ENCODE results near the gene SFMBT2. TPM values are rescaled to one million over a fixed set of nuclear protein-coding genes. Genes with fewer than 3 reads are reported as not detected.

Gene SFMBT2
- total RNA-seq, 2 experiments from 2014 or later = 7.9 to 8.3 TPM

- ChIA-PET CTCF (ENCODE audit: unreplicated experiment) (interaction anchor here (0.6 kb wide), 1 partner anchor 279 kb away, joined by 3 read pairs; no protein-coding TSS in a partner anchor), POLR2A (interaction anchor here (0.7 to 1.3 kb wide), 3 partner anchors 8 to 550 kb away, joined by 3 to 5 read pairs (median 4); no protein-coding TSS in a partner anchor)
- Histone ChIP-seq H3K27ac (ENCODE audit: low read depth, low read length, poor library complexity, severe bottlenecking) (no peak overlapping the region), H3K4me1 (ENCODE audit: insufficient read depth, low read length, poor library complexity, severe bottlenecking) (peaks cover 6% of the 10 kb centered on the region), H3K79me2 (ENCODE audit: insufficient read depth, low read depth, low read length) (no peaks in the 10 kb centered on the region), H3K9me3 (ENCODE audit: low read length) (no peaks in the 10 kb centered on the region), H3K4me2 (ENCODE audit: low read length) (no peak overlapping the region), H3K36me3 (ENCODE audit: insufficient read depth, low read length) (no peaks in the 10 kb centered on the region), H3K9me2 (ENCODE audit: insufficient read depth, low read length) (no peaks in the 10 kb centered on the region), H2AFZ (ENCODE audit: low read length) (no peak overlapping the region), H4K20me1 (ENCODE audit: insufficient read depth, low read length) (no peaks in the 10 kb centered on the region), H3K4me3 (ENCODE audit: low read depth, low read length, poor library complexity, severe bottlenecking) (no peak overlapping the region)
- TF ChIP-seq EZH2phosphoT487 (IDR thresholded peaks at IDR 0.05; ENCODE audit: borderline replicate concordance, low read depth, low read length) = no peak
- no peak for TF ChIP-seq CTCF (conservative IDR thresholded peaks at IDR 0.05; ENCODE audit: low read length)
- BruUV-seq (replicated peaks) = no TSS peak
- DNase-seq (ENCODE audit: low spot score) = no peak
- intact Hi-C loops (cut with micrococcal nuclease; ENCODE audit: unreplicated experiment) = no loop called here
These were observed 258.5 kb downstream of the SFMBT2 start for GRCh38 chr10:7152341-7152740.

GRCh38 chr10:7151538-7151937, 259.3 kb downstream of the SFMBT2 start:
- BruUV-seq (replicated peaks) = no TSS peak
- CTCF ChIA-PET (ENCODE audit: unreplicated experiment) = no interaction called here

More at GRCh38 chr10:7151538-7151937, 259.3 kb downstream of the SFMBT2 start:
- Histone ChIP-seq H2AFZ (ENCODE audit: low read length) (no peak overlapping the region), H3K36me3 (ENCODE audit: insufficient read depth, low read length) (no peaks in the 10 kb centered on the region), H3K9me2 (ENCODE audit: insufficient read depth, low read length) (no peaks in the 10 kb centered on the region), H3K4me1 (ENCODE audit: insufficient read depth, low read length, poor library complexity, severe bottlenecking) (no peaks in the 10 kb centered on the region), H3K4me2 (ENCODE audit: low read length) (no peak overlapping the region), H3K27ac (ENCODE audit: low read depth, low read length, poor library complexity, severe bottlenecking) (no peak overlapping the region), H4K20me1 (ENCODE audit: insufficient read depth, low read length) (no peaks in the 10 kb centered on the region), H3K79me2 (ENCODE audit: insufficient read depth, low read depth, low read length) (no peaks in the 10 kb centered on the region), H3K9me3 (ENCODE audit: low read length) (no peaks in the 10 kb centered on the region), H3K4me3 (ENCODE audit: low read depth, low read length, poor library complexity, severe bottlenecking) (no peak overlapping the region)
- DNase-seq (ENCODE audit: low spot score) = no peak
- intact Hi-C loops (cut with micrococcal nuclease; ENCODE audit: unreplicated experiment) = no loop called here
- TF ChIP-seq CTCF (conservative IDR thresholded peaks at IDR 0.05; ENCODE audit: low read length) (no peak), EZH2phosphoT487 (IDR thresholded peaks at IDR 0.05; ENCODE audit: borderline replicate concordance, low read depth, low read length) (no peak)
- POLR2A ChIA-PET = interaction anchor here (0.7 kb wide), 1 partner anchor 65 kb away, joined by 3 read pairs; no protein-coding TSS in a partner anchor

Measured in OCI-LY7 (cell line).